NOMO-1 (cell line): Measurements from ENCODE around the gene DDOST.
"Not testable (repeated sequence)": the region's sequence is repeated elsewhere in the genome, so short reads cannot be mapped to it uniquely, and the experiment has no call there.

Experiments
- DNase-seq, 2 experiments: peaks; one replicate each; lab custom pipeline; 2025; ENCODE audit not compliant: unreplicated experiment in 2 of 2; lab: John Stamatoyannopoulos, UW

The DDOST gene

DNA sequence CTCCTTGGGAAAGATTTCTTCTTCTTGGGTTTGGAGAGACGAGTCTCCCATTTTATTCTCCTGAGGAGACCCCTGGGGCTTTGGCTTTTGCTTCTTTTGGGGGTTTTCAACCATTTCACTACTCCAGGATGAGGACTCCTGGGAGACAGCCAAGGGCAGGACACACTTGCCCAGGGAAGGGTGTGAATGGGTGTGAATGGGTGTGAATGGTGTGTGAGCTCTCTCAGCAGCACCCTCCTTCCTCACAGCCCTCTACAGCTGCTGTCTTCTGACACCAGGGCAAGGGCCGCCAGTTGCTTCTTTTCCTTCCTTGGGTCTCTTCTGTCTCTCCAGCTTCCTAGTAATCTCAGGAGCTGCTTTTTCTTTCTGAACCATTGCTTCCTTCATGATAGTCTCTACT lies 32.5 kb upstream of the DDOST start:
- no peak for DNase-seq

DNA sequence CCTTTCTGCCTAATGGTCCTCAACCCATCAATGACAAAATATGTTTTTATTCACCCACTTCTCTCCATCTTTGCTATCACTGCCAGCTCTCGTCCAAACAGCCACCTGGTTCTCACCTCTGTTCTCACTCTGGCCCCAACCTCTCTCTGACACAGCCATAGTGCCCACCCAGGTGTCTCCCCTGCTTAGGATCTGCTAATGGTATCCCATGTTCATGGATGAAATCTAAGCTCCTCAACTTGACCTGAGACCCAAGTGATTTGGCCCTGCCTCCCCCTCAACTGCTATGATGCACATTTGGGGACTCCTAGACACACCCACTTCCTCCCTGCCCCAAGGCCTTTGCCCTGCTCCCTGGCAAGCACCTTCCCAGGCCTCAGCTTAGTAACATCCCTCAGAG lies 30.7 kb upstream of the DDOST start:
- DNase-seq: no peak

DNA sequence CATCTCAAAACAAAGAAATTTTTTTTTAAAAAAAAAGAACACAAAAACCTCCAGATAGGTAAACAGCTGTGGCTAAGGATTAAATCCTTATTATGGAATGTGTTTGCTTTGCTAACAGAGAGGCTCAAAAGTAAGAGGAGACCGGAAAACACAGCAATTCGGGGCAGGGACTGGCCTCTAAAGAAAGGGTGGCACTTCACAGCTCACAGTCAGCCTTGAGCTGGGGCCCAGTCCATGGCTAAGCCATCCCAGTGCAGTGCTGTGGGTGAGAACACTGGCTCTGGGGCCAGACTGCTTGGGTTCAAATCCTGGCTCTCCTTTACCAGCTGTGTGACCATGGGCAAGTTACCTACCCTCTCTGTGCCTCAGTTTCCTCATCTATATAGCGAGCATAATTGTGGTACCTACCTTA lies 28.5 kb upstream of the DDOST start:
- DNase-seq: no peak

DNA sequence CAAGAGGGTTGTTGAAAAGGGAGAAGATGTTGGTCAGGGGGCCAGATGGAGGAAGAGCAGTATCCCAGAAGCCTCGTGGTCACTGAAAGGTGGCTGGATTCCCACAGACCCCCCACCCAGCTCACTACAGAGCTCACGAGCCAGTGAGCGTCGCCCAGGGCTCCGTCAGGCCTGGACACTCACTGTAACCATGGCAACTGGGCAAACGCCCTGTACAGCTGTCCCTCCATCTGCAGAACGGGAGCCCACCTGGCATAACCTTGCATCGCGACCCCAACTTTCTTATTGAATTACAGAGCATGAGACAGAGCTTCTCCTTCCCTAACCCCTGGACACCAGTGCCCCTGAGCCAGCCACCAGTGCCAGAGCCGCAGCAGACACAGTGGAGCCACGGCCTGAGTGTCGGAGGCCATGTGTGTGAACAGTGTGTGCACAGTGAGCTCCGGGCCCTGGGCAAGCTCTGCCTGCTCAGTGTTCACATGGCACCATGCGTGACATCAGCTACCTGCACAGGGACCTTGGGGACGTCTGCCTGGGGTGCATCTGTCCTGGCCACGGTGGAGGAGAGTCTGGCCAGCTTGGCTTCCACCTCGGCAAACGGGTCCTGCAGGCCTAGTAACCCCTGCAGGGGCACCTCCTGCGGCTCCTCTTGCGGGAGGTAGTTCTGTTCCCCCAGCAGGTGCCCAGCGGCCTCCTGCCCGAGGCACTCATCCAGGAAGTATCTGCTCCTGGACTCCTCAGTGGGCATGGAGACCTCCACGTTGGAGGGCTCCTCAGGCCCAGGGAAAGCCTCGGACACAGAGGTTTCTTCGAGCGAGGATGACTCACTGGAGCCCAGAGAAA lies 25.9 kb upstream of the DDOST start:
- DNase-seq: no peak

DNA sequence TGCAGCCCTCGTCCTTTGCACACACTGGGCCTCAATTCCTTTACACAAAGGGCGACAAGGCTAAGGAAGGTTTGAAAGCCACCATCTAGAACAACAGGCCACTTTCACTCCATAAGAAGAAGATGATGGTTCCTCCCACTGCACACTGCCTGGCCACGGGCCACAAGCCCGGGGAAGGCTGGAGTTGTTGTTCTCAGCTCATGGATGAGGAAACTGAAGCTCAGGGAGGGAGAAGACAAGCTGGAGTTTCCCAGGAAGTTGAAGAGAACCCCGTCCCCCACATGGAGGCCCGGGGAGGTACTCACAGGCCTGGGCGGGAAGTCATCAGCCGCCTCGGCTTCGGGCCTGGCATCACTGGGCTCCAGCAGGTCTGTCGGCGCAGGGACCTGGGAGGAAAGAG lies 24.6 kb upstream of the DDOST start:
- DNase-seq: no peak

DNA sequence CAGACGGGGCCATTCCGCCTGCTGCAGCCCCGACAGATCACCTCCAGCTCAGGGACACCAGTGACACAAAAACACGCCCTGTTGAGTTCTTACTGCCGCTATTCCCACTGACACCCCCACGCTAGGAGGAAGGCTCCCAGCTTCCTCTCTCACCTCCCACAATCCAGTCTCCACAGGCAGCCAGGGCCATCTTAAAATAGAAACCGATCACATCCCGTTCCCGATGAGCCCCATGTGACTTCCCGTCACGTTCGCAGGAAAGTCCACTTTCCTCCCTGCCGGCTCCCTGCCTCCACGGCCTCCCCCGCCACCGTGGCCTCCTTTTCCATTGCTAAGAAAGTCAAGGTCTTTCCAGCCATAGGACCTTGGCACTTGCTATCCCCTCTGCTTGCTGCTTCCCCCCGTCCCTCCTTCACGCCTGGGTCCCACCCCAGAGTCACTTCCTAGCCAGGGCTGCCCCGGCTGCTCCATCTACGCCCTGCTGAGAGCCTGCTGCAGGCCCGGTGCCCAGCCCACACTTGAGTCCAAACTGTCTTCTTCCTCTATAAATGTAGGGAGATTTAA lies 24.0 kb upstream of the DDOST start:
- no peak for DNase-seq

DNA sequence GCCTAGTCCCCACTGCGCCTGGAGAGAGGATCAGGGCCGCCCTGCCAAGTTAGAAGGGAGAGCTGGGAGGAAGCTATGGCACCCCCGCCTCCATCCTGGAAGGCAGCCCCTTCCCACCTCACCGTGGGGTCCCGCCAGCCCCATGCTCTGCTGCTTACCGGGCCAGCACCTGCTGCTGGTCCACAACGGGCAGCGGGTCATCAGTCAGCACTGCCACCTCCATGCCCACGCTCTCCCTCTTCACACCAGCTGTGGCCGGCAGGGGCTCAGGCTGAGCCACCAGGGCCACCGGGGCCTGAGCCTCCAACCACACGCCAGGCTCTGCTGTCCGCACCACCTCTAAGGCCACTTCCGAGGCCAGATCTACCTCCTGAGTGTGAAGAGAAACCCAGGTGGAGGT lies 23.5 kb upstream of the DDOST start:
- no peak for DNase-seq

DNA sequence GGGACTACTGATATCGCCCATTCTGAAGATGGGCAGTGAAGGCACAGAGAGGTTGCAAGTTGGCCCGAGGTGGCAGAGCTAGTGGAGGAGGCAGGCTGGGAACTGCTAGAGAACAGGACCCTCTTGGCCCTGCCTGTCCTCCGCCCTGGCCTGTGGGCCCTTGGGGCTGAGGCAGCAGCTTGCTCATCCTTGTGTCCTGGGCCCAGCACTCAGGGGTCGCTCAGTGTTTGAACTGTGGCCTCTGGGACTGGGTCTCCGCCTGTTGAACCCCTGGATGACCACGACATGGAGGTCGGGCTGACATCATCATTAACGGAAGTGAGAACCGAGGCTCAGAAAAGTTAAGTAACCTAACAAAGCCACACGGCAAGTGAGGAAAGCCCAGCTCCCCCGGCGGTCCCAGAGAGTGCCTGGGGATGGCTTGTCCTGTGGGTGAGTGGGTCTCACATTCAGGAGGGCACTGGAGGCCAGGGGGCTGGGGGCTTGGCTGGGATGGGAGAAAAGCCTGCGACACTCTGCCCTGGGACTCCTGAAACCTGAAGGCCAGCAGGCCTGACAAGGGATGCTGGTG lies 23.0 kb upstream of the DDOST start:
- DNase-seq: no peak

DNA sequence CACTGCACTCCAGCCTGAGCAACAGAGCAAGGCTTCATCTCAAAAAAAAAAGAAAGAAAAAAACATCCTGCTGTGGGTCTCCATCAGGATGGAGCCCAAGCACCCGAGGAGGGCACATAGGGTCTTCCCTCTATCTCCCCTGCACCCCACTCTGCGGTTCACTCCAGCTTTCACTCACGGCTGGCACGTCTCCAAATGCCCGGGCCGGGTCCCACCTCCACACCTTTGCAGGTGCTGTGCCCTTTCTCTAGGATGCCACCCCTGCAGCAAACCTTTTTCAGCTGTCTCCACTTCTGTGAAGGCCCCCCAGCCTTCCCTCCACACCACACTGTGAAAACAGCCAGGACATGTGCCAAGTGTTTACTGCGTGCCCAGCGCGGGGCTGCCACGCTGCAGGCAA lies 22.4 kb upstream of the DDOST start:
- no peak for DNase-seq

DNA sequence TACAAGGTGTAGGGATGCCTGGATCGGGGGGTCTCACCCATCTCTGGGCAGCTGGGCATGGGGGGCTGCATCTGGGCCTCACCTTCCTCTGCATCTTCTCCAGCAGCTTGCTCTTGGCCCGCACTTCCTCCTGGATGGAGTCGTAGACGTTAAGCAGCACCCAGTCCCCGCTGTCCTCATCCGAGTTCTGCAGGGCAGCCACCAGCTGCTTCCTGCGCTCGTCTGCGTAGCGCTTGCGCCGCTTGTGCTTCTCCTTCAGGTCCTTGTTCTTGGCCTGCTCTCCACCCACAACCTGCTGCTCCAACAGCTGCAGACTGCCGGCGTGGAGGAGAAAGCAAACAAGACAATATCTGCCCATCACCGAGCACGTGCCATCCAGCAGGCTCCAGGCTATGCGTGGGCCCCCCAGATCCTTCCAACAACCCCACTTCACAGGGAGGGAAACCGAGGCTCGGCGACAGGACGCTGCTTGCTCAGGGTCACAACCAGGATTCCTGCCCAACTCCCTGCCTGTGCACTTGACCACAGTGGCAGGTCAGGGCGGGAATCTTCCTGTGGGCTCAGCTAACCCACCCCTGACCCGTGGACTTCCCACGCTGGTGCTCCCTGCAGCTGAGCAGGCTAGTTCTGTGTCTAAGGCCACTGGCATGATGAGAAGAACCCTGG lies 21.5 kb upstream of the DDOST start:
- peak; percentile 66 to 70 for DNase-seq

DNA sequence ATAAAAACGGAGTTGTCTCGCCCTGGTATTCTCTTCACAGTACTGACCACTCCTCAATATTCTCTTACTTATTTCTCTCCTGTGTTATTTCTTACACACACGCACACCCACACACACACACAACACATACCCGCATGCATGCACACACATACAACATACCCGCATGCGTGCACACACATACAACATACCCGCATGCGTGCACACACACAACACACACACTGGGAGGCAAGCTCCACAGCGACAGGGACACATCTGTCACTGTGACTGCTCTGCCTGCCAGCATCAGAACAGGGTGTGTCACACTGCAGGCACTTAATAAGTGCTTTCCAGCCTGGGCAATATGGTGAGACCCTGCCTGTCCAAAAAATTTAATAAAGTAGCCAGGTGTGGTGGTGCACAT lies 20.8 kb upstream of the DDOST start:
- DNase-seq: no peak

DNA sequence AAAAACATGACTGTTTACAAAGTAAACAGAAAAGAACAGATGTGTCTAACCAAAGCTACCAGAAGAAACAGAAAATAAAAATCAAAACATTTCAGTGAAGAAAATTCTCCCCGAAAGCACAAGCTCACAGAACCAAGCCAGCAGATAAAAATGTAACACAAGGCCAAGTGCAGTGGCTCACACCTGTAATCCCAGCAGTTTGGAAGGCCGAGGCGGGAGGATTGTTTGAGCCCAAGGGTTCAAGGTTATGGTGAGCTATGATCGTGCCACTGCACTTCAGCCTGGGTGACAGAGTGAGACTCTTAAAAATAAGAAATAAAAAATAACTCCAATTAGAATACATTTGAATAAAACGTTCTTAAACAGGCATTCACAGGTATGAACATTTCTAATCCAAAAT lies 19.1 kb upstream of the DDOST start:
- no peak for DNase-seq

DNA sequence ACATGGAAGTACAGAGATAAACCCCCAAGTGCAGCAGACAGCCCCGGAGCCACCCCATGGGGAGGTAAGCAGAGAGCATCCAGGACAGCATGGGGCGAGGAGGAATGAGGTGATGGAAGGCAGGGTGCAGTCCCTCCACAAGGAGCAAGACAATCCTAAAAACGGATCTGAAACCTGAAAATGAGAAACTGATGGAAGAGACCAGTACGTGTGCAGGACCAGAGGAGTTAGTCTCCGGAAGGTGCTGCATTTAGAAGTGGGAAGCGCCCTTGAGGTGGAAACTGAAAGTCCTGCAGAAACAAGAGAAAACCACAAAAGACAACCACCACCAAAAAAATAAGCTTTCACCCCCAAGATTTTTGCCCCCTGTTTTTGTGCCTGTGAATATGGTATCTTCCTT lies 17.4 kb upstream of the DDOST start:
- DNase-seq: peak; percentile 85 to 93

DNA sequence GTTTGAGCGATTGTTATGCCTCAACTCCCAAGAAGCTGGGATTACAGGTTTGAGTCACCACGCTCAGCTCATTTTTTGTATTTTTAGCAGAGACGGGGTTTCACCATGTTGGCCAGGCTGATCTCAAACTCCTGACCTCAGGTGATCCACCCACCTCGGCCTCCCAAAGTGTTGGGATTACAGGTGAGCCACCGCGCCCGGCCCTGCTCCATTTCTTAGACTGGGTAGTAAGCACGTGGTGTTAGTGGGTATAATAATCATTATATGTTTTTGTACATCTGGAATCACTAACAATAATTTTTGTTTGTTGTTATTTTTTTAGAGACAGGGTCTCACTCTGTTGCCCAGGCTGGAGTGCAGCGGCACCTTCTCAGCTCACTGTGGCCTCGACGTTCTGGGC lies 12.5 kb upstream of the DDOST start:
- DNase-seq: not testable (repeated sequence)

DNA sequence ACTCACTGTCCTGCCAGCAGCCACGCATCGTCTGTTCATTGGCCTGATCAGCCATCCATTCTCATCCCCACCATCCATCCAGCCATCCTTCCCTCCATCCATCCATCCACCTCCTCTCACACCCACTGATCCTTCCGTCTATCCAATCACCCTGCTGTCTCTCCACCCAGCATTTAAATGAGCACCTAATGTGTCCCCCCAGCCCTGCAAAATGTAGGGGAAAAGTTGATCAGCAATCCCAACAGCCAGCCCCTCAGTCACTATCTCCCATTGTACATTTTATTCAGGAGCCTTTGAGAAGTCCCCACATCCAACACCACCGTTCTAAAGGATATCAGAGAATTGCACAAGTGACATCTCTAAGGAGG lies 11.1 kb upstream of the DDOST start:
- DNase-seq: no peak

DNA sequence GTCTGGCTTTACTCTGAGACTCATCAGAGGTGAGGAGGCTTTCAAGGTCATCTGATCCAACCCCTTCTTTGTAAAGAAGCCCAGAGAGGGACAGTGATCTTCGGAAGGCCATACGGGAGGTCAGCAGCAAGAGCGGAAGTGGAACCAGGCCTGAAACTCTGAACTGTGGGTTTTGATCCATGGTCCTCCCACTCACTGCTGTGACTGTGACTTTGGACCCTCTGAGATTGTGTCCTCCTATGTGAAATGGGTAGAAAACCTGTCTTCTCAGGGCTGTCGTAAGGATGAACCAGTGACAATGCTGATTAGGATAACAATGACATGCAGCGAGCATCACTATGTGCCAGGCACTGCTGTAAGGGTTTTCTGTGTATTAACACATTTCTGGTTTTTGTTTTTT lies 9.8 kb upstream of the DDOST start:
- DNase-seq: no peak

DNA sequence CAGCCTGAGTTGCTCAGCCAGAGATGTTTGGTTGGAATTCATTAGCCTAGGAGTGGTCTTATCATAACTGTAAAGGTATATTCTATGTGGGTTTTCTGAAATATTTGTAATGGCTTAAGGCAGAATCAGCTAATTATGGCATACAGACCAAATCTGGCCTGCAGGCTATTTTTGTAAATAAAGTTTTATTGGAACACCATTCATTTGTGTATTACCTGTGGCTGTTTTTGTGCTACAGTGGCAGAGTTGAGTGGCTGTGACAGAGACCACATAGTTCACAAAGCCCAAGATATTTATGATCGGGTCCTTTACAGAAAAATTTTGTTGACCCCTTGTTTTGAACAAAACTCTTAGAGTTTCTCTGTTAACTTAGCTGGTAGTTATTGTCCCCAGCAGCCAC lies 7.4 kb upstream of the DDOST start:
- no peak for DNase-seq

DNA sequence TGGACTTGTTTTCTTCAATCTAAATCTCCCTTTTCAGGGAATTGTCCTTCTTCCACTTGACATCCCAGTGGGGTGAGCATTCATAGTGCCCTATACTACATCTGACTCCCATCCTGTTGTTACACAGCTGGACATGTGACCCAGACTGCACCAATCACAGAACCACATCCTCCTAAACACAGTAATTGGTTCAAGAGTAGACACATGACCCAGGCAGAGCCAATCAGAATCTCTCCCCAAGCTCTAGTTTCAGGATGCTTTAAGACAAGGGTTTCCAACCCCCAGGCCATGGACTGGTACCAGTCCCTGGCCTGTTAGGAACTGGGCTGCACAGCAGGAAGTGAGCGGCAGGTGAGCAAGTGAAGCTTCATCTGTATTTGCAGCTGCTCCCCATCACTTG lies 5.6 kb upstream of the DDOST start:
- DNase-seq: no peak

DNA sequence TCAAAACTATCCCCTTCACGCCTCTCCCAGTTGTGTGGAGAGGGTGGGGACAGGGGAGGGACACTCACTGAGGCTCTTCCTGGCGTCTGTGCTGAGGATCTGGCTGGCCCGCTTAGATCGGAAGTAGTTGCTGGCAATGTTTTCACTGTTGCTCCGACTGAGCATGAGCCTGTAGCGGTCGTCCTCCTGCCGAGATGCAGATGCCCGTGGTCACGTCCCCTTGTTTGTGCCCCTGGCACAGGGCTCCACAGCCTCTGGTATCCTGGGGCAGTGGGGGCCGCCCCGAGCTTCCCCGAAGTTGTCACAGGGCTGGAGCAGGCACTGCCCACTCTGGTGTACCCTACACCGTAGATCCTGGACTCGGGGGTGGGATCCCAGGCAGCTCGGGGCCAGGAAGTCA lies 5.0 kb upstream of the DDOST start:
- no peak for DNase-seq

DNA sequence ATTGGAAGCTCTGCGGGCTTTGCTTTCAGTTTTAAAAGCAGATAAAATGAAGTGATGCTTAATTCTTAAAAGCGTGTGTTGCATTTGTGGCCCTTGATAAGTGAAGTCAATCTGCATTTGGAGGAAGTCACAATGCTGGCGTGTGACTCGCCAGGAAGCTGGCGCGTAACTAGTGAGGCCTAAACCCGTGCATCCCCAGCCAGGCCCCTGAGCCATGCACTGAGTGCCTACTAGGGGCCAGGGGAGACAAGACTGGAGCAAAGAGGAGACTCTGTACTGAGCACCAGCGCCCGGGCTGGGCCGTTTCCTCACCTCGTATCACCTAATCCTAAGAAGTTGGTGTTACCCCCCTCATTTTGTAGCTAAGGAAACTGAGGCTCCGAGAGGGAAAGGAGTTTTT lies 4.6 kb upstream of the DDOST start:
- peak in 1 of 2 experiments; percentile 14 for DNase-seq

DNA sequence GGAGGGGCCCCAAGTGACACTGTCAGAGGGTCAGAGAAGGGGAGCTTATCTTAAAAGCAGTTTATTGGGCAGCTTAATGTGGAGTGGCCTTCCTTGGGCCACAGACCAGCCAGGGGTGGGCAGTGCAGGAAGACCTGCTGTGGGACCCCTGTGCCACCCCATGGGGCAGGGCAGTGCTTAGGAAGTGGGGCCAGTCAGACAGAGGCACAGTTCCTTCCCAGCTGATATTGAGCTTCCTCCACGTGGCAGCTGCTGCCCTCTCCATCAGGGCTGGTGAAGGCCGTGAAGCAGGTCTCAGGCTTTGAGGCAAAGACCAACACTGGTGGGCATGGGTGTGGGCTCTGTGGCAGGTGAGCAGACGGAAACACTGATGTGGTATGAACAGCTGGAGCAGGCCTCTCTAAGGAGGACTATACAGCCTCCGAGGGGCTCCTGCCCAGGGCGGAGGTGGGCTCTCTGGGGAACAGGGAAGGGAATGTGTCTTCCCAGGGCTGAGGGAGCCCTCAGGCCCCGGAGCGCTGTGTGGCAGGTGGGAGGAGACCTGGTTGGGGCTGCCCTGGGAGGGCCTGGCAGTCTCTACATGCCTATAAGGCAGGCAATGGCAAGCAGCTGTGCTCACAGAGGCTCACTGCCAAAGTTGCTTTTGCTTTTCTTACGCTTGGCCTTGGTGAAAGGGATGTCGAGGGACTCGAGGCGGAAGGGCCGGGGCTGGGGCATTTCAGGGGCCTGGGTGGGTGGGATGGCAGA lies 3.0 kb upstream of the DDOST start:
- DNase-seq: no peak
